ENCODE data around the gene EPC2.
"Not testable (repeated sequence)": the region's sequence is repeated elsewhere in the genome, so short reads cannot be mapped to it uniquely, and the experiment has no call there.

Gene EPC2

GRCh38 chr2:148737742-148738141, 93.2 kb downstream of the EPC2 start:
- FAIRE-seq: no peak

- no peak for FAIRE-seq
Measured at GRCh38 chr2:148739454-148740105, 95.0 kb downstream of the EPC2 start.

GRCh38 chr2:148742373-148742772, 97.8 kb downstream of the EPC2 start:
- FAIRE-seq: no peak

GRCh38 chr2:148745151-148745851, 100.8 kb downstream of the EPC2 start:
- FAIRE-seq: no peak

- peak; percentile 13 for FAIRE-seq
Measured at GRCh38 chr2:148746973-148747372, 102.4 kb downstream of the EPC2 start.

GRCh38 chr2:148751907-148752306, 107.4 kb downstream of the EPC2 start:
- FAIRE-seq: no peak

GRCh38 chr2:148752977-148753376, 108.4 kb downstream of the EPC2 start:
- no peak for FAIRE-seq

GRCh38 chr2:148754864-148755263, 110.3 kb downstream of the EPC2 start:
- FAIRE-seq: no peak

- no peak for FAIRE-seq
Measured at GRCh38 chr2:148756292-148756975, 111.9 kb downstream of the EPC2 start.

GRCh38 chr2:148764815-148765214, 120.3 kb downstream of the EPC2 start:
- no peak for FAIRE-seq

- no peak for FAIRE-seq
Measured at GRCh38 chr2:148770047-148770446, 125.5 kb downstream of the EPC2 start.

- FAIRE-seq: no peak
Measured at GRCh38 chr2:148781544-148781943, 137.0 kb downstream of the EPC2 start.

- no peak for FAIRE-seq
Measured at GRCh38 chr2:148789059-148789458, 144.5 kb downstream of the EPC2 start.

- not testable (repeated sequence) for FAIRE-seq
Measured at GRCh38 chr2:148790172-148790571, 145.6 kb downstream of the EPC2 start.

GRCh38 chr2:148794558-148794957, 150.0 kb downstream of the EPC2 start:
- FAIRE-seq: no peak

- FAIRE-seq: no peak
Measured at GRCh38 chr2:148796735-148797512, 152.4 kb downstream of the EPC2 start.

GRCh38 chr2:148802448-148803220, 158.1 kb downstream of the EPC2 start:
- no peak for FAIRE-seq

GRCh38 chr2:148810081-148810480, 165.5 kb downstream of the EPC2 start:
- no peak for FAIRE-seq

- no peak for FAIRE-seq
Measured at GRCh38 chr2:148812306-148812705, 167.8 kb downstream of the EPC2 start.

- FAIRE-seq: no peak
Measured at GRCh38 chr2:148813603-148814065, 169.1 kb downstream of the EPC2 start.

GRCh38 chr2:148814143-148814859, 169.8 kb downstream of the EPC2 start:
- no peak for FAIRE-seq
